ENCODE measurements around the gene SYNJ1. TPM values are rescaled to one million over a fixed set of nuclear protein-coding genes. Genes with fewer than 3 reads are reported as not detected.

The SYNJ1 gene
- total and polyA plus RNA-seq, 2 of the 13 experiments (the other 11 are each of a cell fraction or from before 2014, with no cell fraction given), result 2.0 to 2.7 TPM

GRCh38 chr21:32733356-32733755 is 5.5 kb upstream of the SYNJ1 start:
- POLR2A ChIA-PET, result no interaction called here
- intact Hi-C loops (cut with micrococcal nuclease; ENCODE audit: unreplicated experiment), result no loop called here
- Histone ChIP-seq H3K36me3 (replicated peaks in 1 of 2; ENCODE audit: control insufficient read depth in 1 of 2, insufficient read depth in 2 of 2, low read length in 2 of 2) (peaks cover 3 to 15% of the 10 kb centered on the region in 2 experiments), H4K20me1 (ENCODE audit: insufficient read depth, low read length) (no peaks in the 10 kb centered on the region), H3K79me2 (ENCODE audit: insufficient read depth, low read length) (no peaks in the 10 kb centered on the region), H2AFZ (ENCODE audit: low read length) (no peak overlapping the region), H3K4me3 (replicated peaks in 1 of 3; ENCODE audit: insufficient read depth in 1 of 3, low read depth in 2 of 3, low read length in 3 of 3) (no peak overlapping the region), H3K9me3 (ENCODE audit: low read length) (no peaks in the 10 kb centered on the region), H3K27me3 (ENCODE audit: control insufficient read depth in 1 of 2, insufficient read depth in 2 of 2, low read length in 2 of 2) (no peaks in the 10 kb centered on the region), H3K4me2 (ENCODE audit: low read depth, low read length) (no peak overlapping the region), H3K9ac (ENCODE audit: insufficient read depth, low read depth, low read length) (no peak overlapping the region), H3K4me1 (ENCODE audit: insufficient read depth, low read length) (peaks cover 12% of the 10 kb centered on the region; the same call in 1 of the 2 replicates), H3K27ac (ENCODE audit: extremely low read length, insufficient read depth, low read length) (no peak overlapping the region)
- DNase-seq (ENCODE audit: low spot score) (no peak), ATAC-seq (no peak), FAIRE-seq (no peak)
- TF ChIP-seq NFIB (CRISPR knock-in tag; IDR thresholded peaks at IDR 0.05; ENCODE audit: borderline replicate concordance) (no peak), CREM (IDR thresholded peaks at IDR 0.05) (no peak), CREM (CRISPR knock-in tag; IDR thresholded peaks at IDR 0.05) (no peak), PAWR (CRISPR knock-in tag; IDR thresholded peaks at IDR 0.05; ENCODE audit: borderline replicate concordance) (no peak), CHD4 (IDR thresholded peaks at IDR 0.05; ENCODE audit: borderline replicate concordance, low read length) (no peak), RBM22 (optimal IDR thresholded peaks at IDR 0.05; ENCODE audit: low read length) (peak; percentile 39)
- in situ Hi-C loops (cut with HindIII; ENCODE audit: extremely low pct_ligation_motif_present, low pct_unique_long_range_greater_than_20kb), result no loop called here
- CTCF ChIA-PET (ENCODE audit: low intra/inter-chr PET ratio, low total read pairs), result no interaction called here
- WGBS (ENCODE audit: low lambda C conversion rate), result 98% methylated on average over 6 of the region's 6 CpGs
- no TSS peak for BruUV-seq (replicated peaks)

- intact Hi-C loops (cut with micrococcal nuclease; ENCODE audit: unreplicated experiment), result no loop called here
- CTCF ChIA-PET (ENCODE audit: low intra/inter-chr PET ratio, low total read pairs), result no interaction called here
- no peak overlapping the region for H3K4me2 ChIP-seq (ENCODE audit: low read depth, low read length)
- no peak overlapping the region for H2AFZ ChIP-seq (ENCODE audit: low read length)
- DNase-seq (ENCODE audit: low spot score) (no peak), ATAC-seq (no peak), FAIRE-seq (no peak)
- H3K9ac ChIP-seq (ENCODE audit: insufficient read depth, low read depth, low read length), result no peak overlapping the region
- no peaks in the 10 kb centered on the region for H3K79me2 ChIP-seq (ENCODE audit: insufficient read depth, low read length)
- no peaks in the 10 kb centered on the region for H3K27me3 ChIP-seq (ENCODE audit: control insufficient read depth in 1 of 2, insufficient read depth in 2 of 2, low read length in 2 of 2)
- no peak overlapping the region for H3K4me3 ChIP-seq (replicated peaks in 1 of 3; ENCODE audit: insufficient read depth in 1 of 3, low read depth in 2 of 3, low read length in 3 of 3)
- POLR2A ChIA-PET, result no interaction called here
- WGBS (ENCODE audit: low lambda C conversion rate), result 98% methylated on average over 3 of the region's 3 CpGs
- no peaks in the 10 kb centered on the region for H3K9me3 ChIP-seq (ENCODE audit: low read length)
- no peaks in the 10 kb centered on the region for H4K20me1 ChIP-seq (ENCODE audit: insufficient read depth, low read length)
- in situ Hi-C loops (cut with HindIII; ENCODE audit: extremely low pct_ligation_motif_present, low pct_unique_long_range_greater_than_20kb), result no loop called here
- no TSS peak for BruUV-seq (replicated peaks)
- peaks cover 12% of the 10 kb centered on the region; the same call in 1 of the 2 replicates for H3K4me1 ChIP-seq (ENCODE audit: insufficient read depth, low read length)
- no peak overlapping the region for H3K27ac ChIP-seq (ENCODE audit: extremely low read length, insufficient read depth, low read length)
- peaks cover 3 to 11% of the 10 kb centered on the region in 2 experiments for H3K36me3 ChIP-seq (replicated peaks in 1 of 2; ENCODE audit: control insufficient read depth in 1 of 2, insufficient read depth in 2 of 2, low read length in 2 of 2)
- TF ChIP-seq RFXAP (CRISPR knock-in tag; IDR thresholded peaks at IDR 0.05; ENCODE audit: borderline replicate concordance) (no peak), MED1 (CRISPR knock-in tag; IDR thresholded peaks at IDR 0.05) (no peak), ZXDC (CRISPR knock-in tag; IDR thresholded peaks at IDR 0.05) (no peak), ZNF251 (CRISPR knock-in tag; IDR thresholded peaks at IDR 0.05) (no peak), ZNF253 (CRISPR knock-in tag; IDR thresholded peaks at IDR 0.05; ENCODE audit: borderline replicate concordance) (no peak), ONECUT2 (CRISPR knock-in tag; IDR thresholded peaks at IDR 0.05) (no peak), PRMT3 (CRISPR knock-in tag; IDR thresholded peaks at IDR 0.05; ENCODE audit: borderline replicate concordance, low read depth) (no peak)
- TF ChIP-seq, protein P1, sequence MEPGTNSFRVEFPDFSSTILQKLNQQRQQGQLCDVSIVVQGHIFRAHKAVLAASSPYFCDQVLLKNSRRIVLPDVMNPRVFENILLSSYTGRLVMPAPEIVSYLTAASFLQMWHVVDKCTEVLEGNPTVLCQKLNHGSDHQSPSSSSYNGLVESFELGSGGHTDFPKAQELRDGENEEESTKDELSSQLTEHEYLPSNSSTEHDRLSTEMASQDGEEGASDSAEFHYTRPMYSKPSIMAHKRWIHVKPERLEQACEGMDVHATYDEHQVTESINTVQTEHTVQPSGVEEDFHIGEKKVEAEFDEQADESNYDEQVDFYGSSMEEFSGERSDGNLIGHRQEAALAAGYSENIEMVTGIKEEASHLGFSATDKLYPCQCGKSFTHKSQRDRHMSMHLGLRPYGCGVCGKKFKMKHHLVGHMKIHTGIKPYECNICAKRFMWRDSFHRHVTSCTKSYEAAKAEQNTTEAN (CRISPR knock-in tag; conservative IDR thresholded peaks at IDR 0.05), result no peak
- TF ChIP-seq, protein P2, sequence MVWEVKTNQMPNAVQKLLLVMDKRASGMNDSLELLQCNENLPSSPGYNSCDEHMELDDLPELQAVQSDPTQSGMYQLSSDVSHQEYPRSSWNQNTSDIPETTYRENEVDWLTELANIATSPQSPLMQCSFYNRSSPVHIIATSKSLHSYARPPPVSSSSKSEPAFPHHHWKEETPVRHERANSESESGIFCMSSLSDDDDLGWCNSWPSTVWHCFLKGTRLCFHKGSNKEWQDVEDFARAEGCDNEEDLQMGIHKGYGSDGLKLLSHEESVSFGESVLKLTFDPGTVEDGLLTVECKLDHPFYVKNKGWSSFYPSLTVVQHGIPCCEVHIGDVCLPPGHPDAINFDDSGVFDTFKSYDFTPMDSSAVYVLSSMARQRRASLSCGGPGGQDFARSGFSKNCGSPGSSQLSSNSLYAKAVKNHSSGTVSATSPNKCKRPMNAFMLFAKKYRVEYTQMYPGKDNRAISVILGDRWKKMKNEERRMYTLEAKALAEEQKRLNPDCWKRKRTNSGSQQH (CRISPR knock-in tag; IDR thresholded peaks at IDR 0.05; ENCODE audit: low read depth), result no peak
These were observed 4.7 kb upstream of the SYNJ1 start for GRCh38 chr21:32732544-32732943.
